ENCODE results near the gene RRP1B. TPM values are rescaled to one million over a fixed set of nuclear protein-coding genes. Genes with fewer than 3 reads are reported as not detected.

RRP1B gene
- polyA plus RNA-seq, 3 donors: 3.3 to 6.1 (median 4.5) TPM

DNA sequence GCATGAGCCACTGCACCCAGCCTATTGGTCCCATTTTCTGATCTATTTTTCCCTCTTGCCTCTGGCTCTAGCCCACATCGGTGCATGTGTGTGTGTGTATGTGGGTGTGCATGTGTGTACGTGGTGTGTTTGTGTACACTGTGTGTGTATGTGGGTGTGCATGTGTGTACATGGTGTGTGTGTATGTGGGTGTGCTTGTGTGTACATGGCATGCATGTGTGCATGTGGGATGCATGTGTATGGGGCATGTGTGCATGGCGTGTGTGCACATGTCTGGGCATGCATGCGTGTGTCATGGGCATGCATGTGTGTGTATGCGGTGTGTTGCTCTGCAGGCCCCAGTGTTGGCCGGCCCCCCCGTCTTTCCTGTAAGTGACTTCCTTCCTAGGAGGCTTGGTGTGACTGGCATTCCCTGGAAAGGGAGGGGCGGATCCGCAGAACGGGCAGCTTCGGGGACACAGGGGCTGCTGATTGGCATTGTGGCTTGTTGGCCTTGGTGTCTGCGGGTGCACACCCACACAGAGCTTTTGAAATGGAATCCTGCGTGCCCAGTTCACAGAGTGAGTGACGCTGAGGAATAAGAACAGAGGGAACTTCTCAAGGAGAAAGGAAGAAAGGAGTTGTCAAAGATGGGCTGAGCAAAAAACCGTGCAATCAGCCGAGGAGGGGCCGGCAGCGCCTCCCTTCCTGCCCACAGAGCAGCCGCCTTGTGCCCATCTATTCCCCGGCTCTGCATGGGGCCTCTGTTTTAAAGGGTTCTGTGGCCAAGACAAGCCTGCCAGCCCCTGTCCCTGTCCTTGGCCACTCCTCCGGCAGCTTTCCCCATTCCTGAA, 67.5 kb downstream of the RRP1B start:
- Histone ChIP-seq H3K4me2 (replicated peaks; ENCODE audit: extremely low read depth, low read length, poor library complexity, severe bottlenecking) (peak overlapping the region; percentile 93), H3K27ac (ENCODE audit: low read depth in 1 of 2, low read length in 2 of 2) (peak overlapping the region; percentile 83 to 89), H3K4me1 (ENCODE audit: control insufficient read depth in 1 of 2, insufficient read depth in 2 of 2, low read length in 2 of 2) (peaks cover 83 to 84% of the 10 kb centered on the region in 2 donors), H3K79me2 (ENCODE audit: insufficient read depth, low read length) (peaks cover 94% of the 10 kb centered on the region), H3K4me3 (replicated peaks in 1 of 3; ENCODE audit: low read depth in 2 of 3, low read length in 3 of 3) (peak overlapping the region in 1 of 3 experiments; percentile 76), H4K20me1 (ENCODE audit: insufficient read depth, low read length) (peaks cover 96% of the 10 kb centered on the region), H3K9ac (ENCODE audit: insufficient read depth, low read length, poor library complexity, severe bottlenecking) (peak overlapping the region; percentile 66), H2AFZ (ENCODE audit: insufficient read depth, low read depth, low read length, poor library complexity, severe bottlenecking) (no peak overlapping the region), H3K36me3 (replicated peaks in 1 of 2; ENCODE audit: control insufficient read depth in 1 of 2, insufficient read depth in 2 of 2, low read length in 2 of 2) (peaks cover 17 to 24% of the 10 kb centered on the region in 2 donors), H3K9me3 (replicated peaks in 1 of 2; ENCODE audit: control insufficient read depth in 1 of 2, insufficient read depth in 1 of 2, low read length in 2 of 2) (no peaks in the 10 kb centered on the region), H3K27me3 (ENCODE audit: control insufficient read depth in 2 of 2, insufficient read depth in 2 of 2, low read length in 2 of 2) (no peaks in the 10 kb centered on the region)
- H3K9me3 Mint-ChIP-seq: no peaks in the 10 kb centered on the region
- H3K27ac Mint-ChIP-seq: peak overlapping the region; percentile 94 to 98 (median 97)
- H3K36me3 Mint-ChIP-seq: peaks cover 22 to 45% of the 10 kb centered on the region in 2 donors
- intact Hi-C loops (cut with micrococcal nuclease): loop anchor here (5.0 kb wide), 2 partner anchors 50 to 60 kb away; partner anchors contain the start of genes CSTB (in 1 of the 2) and RRP1 (in 1 of the 2)
- peaks cover 87% of the 10 kb centered on the region for H3K4me1 Mint-ChIP-seq
- TF ChIP-seq, protein P1, sequence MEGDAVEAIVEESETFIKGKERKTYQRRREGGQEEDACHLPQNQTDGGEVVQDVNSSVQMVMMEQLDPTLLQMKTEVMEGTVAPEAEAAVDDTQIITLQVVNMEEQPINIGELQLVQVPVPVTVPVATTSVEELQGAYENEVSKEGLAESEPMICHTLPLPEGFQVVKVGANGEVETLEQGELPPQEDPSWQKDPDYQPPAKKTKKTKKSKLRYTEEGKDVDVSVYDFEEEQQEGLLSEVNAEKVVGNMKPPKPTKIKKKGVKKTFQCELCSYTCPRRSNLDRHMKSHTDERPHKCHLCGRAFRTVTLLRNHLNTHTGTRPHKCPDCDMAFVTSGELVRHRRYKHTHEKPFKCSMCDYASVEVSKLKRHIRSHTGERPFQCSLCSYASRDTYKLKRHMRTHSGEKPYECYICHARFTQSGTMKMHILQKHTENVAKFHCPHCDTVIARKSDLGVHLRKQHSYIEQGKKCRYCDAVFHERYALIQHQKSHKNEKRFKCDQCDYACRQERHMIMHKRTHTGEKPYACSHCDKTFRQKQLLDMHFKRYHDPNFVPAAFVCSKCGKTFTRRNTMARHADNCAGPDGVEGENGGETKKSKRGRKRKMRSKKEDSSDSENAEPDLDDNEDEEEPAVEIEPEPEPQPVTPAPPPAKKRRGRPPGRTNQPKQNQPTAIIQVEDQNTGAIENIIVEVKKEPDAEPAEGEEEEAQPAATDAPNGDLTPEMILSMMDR (IDR thresholded peaks at IDR 0.05): no peak
- DNase-seq: peak in 1 of 3 donors; percentile 32
- WGBS (ENCODE audit: insufficient coverage): 24% methylated on average over 17 of the region's 21 CpGs
- H3K4me3 Mint-ChIP-seq: peak overlapping the region; percentile 82 to 84
- H3K27me3 Mint-ChIP-seq (ENCODE audit: low read depth in 3 of 3): peaks cover 0 to 6% (median 0%) of the 10 kb centered on the region in 3 donors

DNA sequence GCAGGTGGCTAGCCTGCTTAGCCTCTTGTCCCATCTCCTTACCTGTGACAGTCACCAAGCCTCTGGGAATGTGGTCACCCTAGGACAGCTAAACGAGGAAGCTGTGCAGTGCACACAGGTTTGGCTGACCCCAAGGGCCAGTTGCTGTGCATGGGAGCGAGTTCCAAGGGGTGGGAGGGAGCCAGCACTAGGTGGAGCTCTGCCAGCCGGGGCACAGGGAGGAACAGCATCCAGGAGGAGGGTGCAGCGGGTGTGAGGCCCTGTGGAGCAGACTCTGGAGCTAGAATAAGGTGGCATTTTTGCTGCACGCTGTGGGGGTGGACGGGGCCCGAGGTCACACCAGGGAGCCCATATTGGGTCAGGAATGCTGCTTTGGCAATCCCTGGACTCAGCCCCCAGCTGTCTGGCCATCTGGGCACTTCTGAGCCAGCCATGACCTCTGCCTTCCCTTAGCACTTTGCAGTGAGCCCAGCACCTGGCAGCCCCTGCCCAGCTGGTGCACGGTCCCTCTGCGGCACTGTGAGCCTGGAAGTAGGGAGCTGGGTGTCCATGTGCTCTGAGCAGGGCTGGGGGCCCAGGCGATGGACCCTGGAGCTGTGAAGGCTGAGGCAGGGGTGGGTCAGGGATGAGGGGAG, 68.3 kb downstream of the RRP1B start:
- WGBS (ENCODE audit: insufficient coverage): 57% methylated on average over 9 of the region's 10 CpGs
- peak in 1 of 3 donors; percentile 37 for DNase-seq
- Histone ChIP-seq H3K9me3 (replicated peaks in 1 of 2; ENCODE audit: control insufficient read depth in 1 of 2, insufficient read depth in 1 of 2, low read length in 2 of 2) (no peaks in the 10 kb centered on the region), H3K27ac (ENCODE audit: low read depth in 1 of 2, low read length in 2 of 2) (peak overlapping the region; percentile 68 to 89), H3K27me3 (ENCODE audit: control insufficient read depth in 2 of 2, insufficient read depth in 2 of 2, low read length in 2 of 2) (no peaks in the 10 kb centered on the region), H3K79me2 (ENCODE audit: insufficient read depth, low read length) (peaks cover 94% of the 10 kb centered on the region), H3K36me3 (replicated peaks in 1 of 2; ENCODE audit: control insufficient read depth in 1 of 2, insufficient read depth in 2 of 2, low read length in 2 of 2) (peaks cover 17 to 30% of the 10 kb centered on the region in 2 donors), H4K20me1 (ENCODE audit: insufficient read depth, low read length) (peaks cover 96% of the 10 kb centered on the region), H3K4me3 (replicated peaks in 1 of 3; ENCODE audit: low read depth in 2 of 3, low read length in 3 of 3) (peak overlapping the region in 2 of 3 experiments; percentile 47 to 76), H3K9ac (ENCODE audit: insufficient read depth, low read length, poor library complexity, severe bottlenecking) (peak overlapping the region; percentile 66), H3K4me1 (ENCODE audit: control insufficient read depth in 1 of 2, insufficient read depth in 2 of 2, low read length in 2 of 2) (peaks cover 80 to 84% of the 10 kb centered on the region in 2 donors), H2AFZ (ENCODE audit: insufficient read depth, low read depth, low read length, poor library complexity, severe bottlenecking) (no peak overlapping the region), H3K4me2 (replicated peaks; ENCODE audit: extremely low read depth, low read length, poor library complexity, severe bottlenecking) (peak overlapping the region; percentile 93)
- Mint-ChIP-seq H3K4me3 (peak overlapping the region; percentile 82 to 93), H3K36me3 (peaks cover 27 to 50% of the 10 kb centered on the region in 2 donors), H3K27ac (peak overlapping the region; percentile 94 to 98 (median 97)), H3K9me3 (no peaks in the 10 kb centered on the region), H3K4me1 (peaks cover 85% of the 10 kb centered on the region), H3K27me3 (ENCODE audit: low read depth in 3 of 3) (peaks cover 0 to 6% (median 0%) of the 10 kb centered on the region in 3 donors)
- TF ChIP-seq, protein P1 (IDR thresholded peaks at IDR 0.05): no peak
- intact Hi-C loops (cut with micrococcal nuclease): loop anchor here (1.0 to 5.0 kb wide), 3 partner anchors 8 to 60 kb away; partner anchors contain the start of genes CSTB (in 1 of the 2), PDXK (in 1 of the 2) and RRP1 (in 1 of the 2)

Data from CD14-positive monocyte (primary cell).